ENCODE results near the gene KCNH1.

- TF ChIP-seq CTCF (conservative IDR thresholded peaks at IDR 0.05; ENCODE audit: low read depth, low read length) = no peak
- TF ChIP-seq POLR2A (IDR thresholded peaks at IDR 0.05; ENCODE audit: low read depth, low read length) = no peak
- TF ChIP-seq SMC3 (IDR thresholded peaks at IDR 0.05; ENCODE audit: low read depth, low read length) = no peak
- TF ChIP-seq USF2 (IDR thresholded peaks at IDR 0.05; ENCODE audit: low read depth, low read length) = no peak
- TF ChIP-seq RFX5 (IDR thresholded peaks at IDR 0.05; ENCODE audit: low read depth, low read length) = no peak
- TF ChIP-seq BHLHE40 (IDR thresholded peaks at IDR 0.05; ENCODE audit: low read depth, low read length) = no peak
- no peak for TF ChIP-seq NFE2L2 (IDR thresholded peaks at IDR 0.05; ENCODE audit: low read depth, low read length)
- TF ChIP-seq MXI1 (IDR thresholded peaks at IDR 0.05; ENCODE audit: borderline replicate concordance, low read depth, low read length) = no peak
- no peak for TF ChIP-seq RCOR1 (IDR thresholded peaks at IDR 0.05; ENCODE audit: insufficient replicate concordance, low read length)
- no peak for TF ChIP-seq MAFK (IDR thresholded peaks at IDR 0.05; ENCODE audit: low read depth, low read length)
- no peak for TF ChIP-seq CHD1 (IDR thresholded peaks at IDR 0.05; ENCODE audit: low read depth, low read length)
Observed at GRCh38 chr1:210819266-210819665, 314.7 kb downstream of the KCNH1 start.
